Measurements from ENCODE around the gene CTDSPL. TPM values are rescaled to one million over a fixed set of nuclear protein-coding genes. Genes with fewer than 3 reads are reported as not detected.

The CTDSPL gene
- total RNA-seq, 1 experiment from 2014 or later, result 16.6 TPM

DNA sequence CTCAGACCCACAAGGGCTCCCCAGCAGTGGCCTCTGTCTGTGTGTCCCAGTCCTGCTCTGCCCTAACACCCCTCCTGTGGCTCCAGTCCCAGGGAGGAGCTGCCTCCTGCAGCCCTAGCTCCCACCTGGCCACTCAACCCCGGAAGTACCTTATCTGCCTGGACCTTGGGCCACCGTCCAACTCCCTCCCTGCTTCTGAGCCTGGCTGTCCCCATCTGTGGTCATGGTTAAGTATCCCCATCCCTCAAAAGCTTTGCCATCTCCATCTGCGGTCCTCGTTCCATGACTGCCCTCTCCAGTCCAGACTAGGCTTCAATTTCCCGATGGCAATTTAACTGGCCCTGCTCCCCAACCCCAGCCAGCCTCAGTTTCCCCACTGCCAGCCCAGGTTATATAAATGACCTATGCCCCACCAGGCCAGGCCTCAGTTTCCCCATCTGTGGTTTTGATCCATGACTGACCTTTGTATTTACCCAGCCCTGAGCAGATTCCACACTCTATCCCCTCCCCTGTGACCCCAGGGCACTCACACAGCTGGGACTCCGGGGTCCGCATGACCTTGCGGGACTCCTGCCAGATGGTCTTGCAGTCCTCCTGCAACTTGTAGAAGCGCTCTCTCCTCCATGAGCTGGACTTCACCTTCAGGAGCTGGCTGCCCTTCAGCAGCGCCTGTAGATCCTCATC, 158.1 kb downstream of the CTDSPL start:
- Histone ChIP-seq H3K4me1 (ENCODE audit: control insufficient read depth, insufficient read depth, low read length) (no peaks in the 10 kb centered on the region), H3K27ac (ENCODE audit: low read length) (no peak overlapping the region), H3K9me3 (ENCODE audit: control insufficient read depth, insufficient read depth, low read depth, low read length) (no peaks in the 10 kb centered on the region), H3K36me3 (ENCODE audit: control insufficient read depth, insufficient read depth, low read length) (no peaks in the 10 kb centered on the region), H3K27me3 (ENCODE audit: control insufficient read depth, insufficient read depth, low read length) (no peaks in the 10 kb centered on the region), H3K4me3 (ENCODE audit: low read depth in 2 of 2, low read length in 2 of 2) (no peak overlapping the region)
- BruUV-seq (replicated peaks), result no TSS peak
- no peak for TF ChIP-seq POLR2AphosphoS5 (IDR thresholded peaks at IDR 0.05; ENCODE audit: low read depth, low read length)
- TF ChIP-seq TCF7L2 (IDR thresholded peaks at IDR 0.05; ENCODE audit: low read depth, low read length), result no peak
- TF ChIP-seq, protein P1, sequence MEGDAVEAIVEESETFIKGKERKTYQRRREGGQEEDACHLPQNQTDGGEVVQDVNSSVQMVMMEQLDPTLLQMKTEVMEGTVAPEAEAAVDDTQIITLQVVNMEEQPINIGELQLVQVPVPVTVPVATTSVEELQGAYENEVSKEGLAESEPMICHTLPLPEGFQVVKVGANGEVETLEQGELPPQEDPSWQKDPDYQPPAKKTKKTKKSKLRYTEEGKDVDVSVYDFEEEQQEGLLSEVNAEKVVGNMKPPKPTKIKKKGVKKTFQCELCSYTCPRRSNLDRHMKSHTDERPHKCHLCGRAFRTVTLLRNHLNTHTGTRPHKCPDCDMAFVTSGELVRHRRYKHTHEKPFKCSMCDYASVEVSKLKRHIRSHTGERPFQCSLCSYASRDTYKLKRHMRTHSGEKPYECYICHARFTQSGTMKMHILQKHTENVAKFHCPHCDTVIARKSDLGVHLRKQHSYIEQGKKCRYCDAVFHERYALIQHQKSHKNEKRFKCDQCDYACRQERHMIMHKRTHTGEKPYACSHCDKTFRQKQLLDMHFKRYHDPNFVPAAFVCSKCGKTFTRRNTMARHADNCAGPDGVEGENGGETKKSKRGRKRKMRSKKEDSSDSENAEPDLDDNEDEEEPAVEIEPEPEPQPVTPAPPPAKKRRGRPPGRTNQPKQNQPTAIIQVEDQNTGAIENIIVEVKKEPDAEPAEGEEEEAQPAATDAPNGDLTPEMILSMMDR (IDR thresholded peaks at IDR 0.05), result no peak
- no peak for TF ChIP-seq REST (IDR thresholded peaks at IDR 0.05; ENCODE audit: insufficient read depth in 1 of 2, low read depth in 2 of 2, low read length in 1 of 2)
- TF ChIP-seq SIN3A (IDR thresholded peaks at IDR 0.05; ENCODE audit: borderline replicate concordance, insufficient read depth, low read depth, low read length), result no peak
- in situ Hi-C loops (cut with HindIII; ENCODE audit: low pct_unique_long_range_greater_than_20kb, low sequenced_read_pairs) (no loop called here), intact Hi-C loops (cut with micrococcal nuclease; ENCODE audit: unreplicated experiment) (no loop called here)
- no peak for ATAC-seq
- no peak for DNase-seq (ENCODE audit: low read depth, low spot score)
- ChIA-PET POLR2A (no interaction called here), CTCF (no interaction called here)

GRCh38 chr3:38020342-38020726, 158.7 kb downstream of the CTDSPL start:
- CTCF ChIA-PET, result no interaction called here
- no peak for DNase-seq (ENCODE audit: low read depth, low spot score)

More at GRCh38 chr3:38020342-38020726, 158.7 kb downstream of the CTDSPL start:
- Histone ChIP-seq H3K36me3 (ENCODE audit: control insufficient read depth, insufficient read depth, low read length) (no peaks in the 10 kb centered on the region), H3K9me3 (ENCODE audit: control insufficient read depth, insufficient read depth, low read depth, low read length) (no peaks in the 10 kb centered on the region), H3K27me3 (ENCODE audit: control insufficient read depth, insufficient read depth, low read length) (no peaks in the 10 kb centered on the region), H3K4me1 (ENCODE audit: control insufficient read depth, insufficient read depth, low read length) (no peaks in the 10 kb centered on the region; the same call in 1 of the 2 replicates), H3K4me3 (ENCODE audit: low read depth in 2 of 2, low read length in 2 of 2) (no peak overlapping the region), H3K27ac (ENCODE audit: low read length) (no peak overlapping the region)
- no TSS peak for BruUV-seq (replicated peaks)
- POLR2A ChIA-PET, result no interaction called here
- intact Hi-C loops (cut with micrococcal nuclease; ENCODE audit: unreplicated experiment), result no loop called here
- no peak for ATAC-seq
- in situ Hi-C loops (cut with HindIII; ENCODE audit: low pct_unique_long_range_greater_than_20kb, low sequenced_read_pairs), result no loop called here
- TF ChIP-seq TCF7L2 (IDR thresholded peaks at IDR 0.05; ENCODE audit: low read depth, low read length) (no peak), REST (IDR thresholded peaks at IDR 0.05; ENCODE audit: insufficient read depth in 1 of 2, low read depth in 2 of 2, low read length in 1 of 2) (no peak), POLR2AphosphoS5 (IDR thresholded peaks at IDR 0.05; ENCODE audit: low read depth, low read length) (no peak), SIN3A (IDR thresholded peaks at IDR 0.05; ENCODE audit: borderline replicate concordance, insufficient read depth, low read depth, low read length) (no peak)
- TF ChIP-seq, protein P1 (IDR thresholded peaks at IDR 0.05), result no peak
